Esophagus muscularis mucosa (tissue), 3 donors: Measurements from ENCODE around the gene RNF145.

Source experiments
- CTCF ChIP-seq, 3 experiments: fragments of 200-600 bp in 2 of 3; fragments of 450-650 bp in 1 of 3; sonication (generic) in 2 of 3; IDR thresholded peaks; one replicate each; pipeline ENCODE4 v1.5.1; 2017 to 2019; ENCODE audit warnings: antibody characterized with exemption in 3 of 3, mild to moderate bottlenecking in 2 of 3, moderate library complexity in 1 of 3
- POLR2AphosphoS5 ChIP-seq, 2 donors: sonication (generic); formaldehyde crosslinking; IDR thresholded peaks; one replicate each; pipeline ENCODE4 v1.6.1; 2017; ENCODE audit warnings: antibody characterized with exemption in 2 of 2

DNA sequence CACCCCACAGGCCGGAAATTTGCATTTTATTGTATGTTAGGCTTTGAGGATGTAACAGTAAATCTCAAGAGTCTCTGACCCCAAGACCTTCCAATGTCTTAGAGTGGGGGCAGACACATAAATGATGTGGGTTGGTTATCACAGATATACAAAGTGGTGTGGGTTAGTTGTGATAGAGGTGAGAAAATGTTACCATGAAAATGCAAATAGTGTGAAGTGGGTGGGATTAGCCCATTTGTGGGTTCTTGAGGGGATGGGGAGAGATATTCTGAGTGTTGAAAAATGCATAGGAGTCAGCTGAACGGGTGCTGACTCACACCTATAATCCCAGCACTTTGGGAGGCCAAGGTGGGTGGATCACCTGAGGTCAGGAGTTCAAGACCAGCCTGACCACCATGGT, 7.9 kb upstream of the RNF145 start:
- TF ChIP-seq CTCF (IDR thresholded peaks at IDR 0.05) (no peak), POLR2AphosphoS5 (IDR thresholded peaks at IDR 0.05) (no peak)
